ENCODE data around the gene VDAC1.
A peak's percentile ranks its signal among the peaks of the same experiment; 100 is the strongest.

Gene VDAC1

GRCh38 chr5:133970325-133970909 is 34.4 kb downstream of the VDAC1 start:
- no peaks in the 10 kb centered on the region for H3K9me3 ChIP-seq (replicated peaks in 1 of 11)
- TF ChIP-seq Cebpa-rat (IDR thresholded peaks at IDR 0.05): no peak
- peaks cover 41 to 56% (median 48%) of the 10 kb centered on the region in 11 experiments for H3K36me3 ChIP-seq
- H3K4me1 ChIP-seq: peaks cover 30 to 46% (median 37%) of the 10 kb centered on the region in 10 experiments
- peaks cover 0 to 33% (median 10%) of the 10 kb centered on the region in 11 experiments; a peak in 11 of 22 replicates for H4K20me1 ChIP-seq
- no peak overlapping the region for H3K4me3 ChIP-seq
- H3K9ac ChIP-seq: peak overlapping the region in 3 of 11 experiments; percentile 90 to 93 (median 93); a peak in 3 of 22 replicates
- peak overlapping the region in 4 of 11 experiments; percentile 0 to 89 (median 47); a peak in 3 of 22 replicates for H3K27ac ChIP-seq
- H3K4me2 ChIP-seq: peak overlapping the region; percentile 76 to 97 (median 85); a peak in 20 of 22 replicates
- no peaks in the 10 kb centered on the region for H3K27me3 ChIP-seq

- no peak for TF ChIP-seq Cebpa-rat (IDR thresholded peaks at IDR 0.05)
- Histone ChIP-seq H3K4me3 (peak overlapping the region; percentile 74 to 97 (median 92); a peak in 19 of 20 replicates), H3K4me1 (peaks cover 30 to 47% (median 38%) of the 10 kb centered on the region in 10 experiments), H3K9ac (peak overlapping the region; percentile 87 to 96 (median 92); a peak in 21 of 22 replicates), H3K9me3 (replicated peaks in 1 of 11) (no peaks in the 10 kb centered on the region), H3K4me2 (peak overlapping the region; percentile 76 to 97 (median 85)), H3K36me3 (peaks cover 35 to 56% (median 41%) of the 10 kb centered on the region in 11 experiments), H4K20me1 (peaks cover 0 to 36% (median 10%) of the 10 kb centered on the region in 11 experiments; a peak in 12 of 22 replicates), H3K27ac (peak overlapping the region; percentile 79 to 89 (median 87); a peak in 19 of 22 replicates), H3K27me3 (no peaks in the 10 kb centered on the region)
These were observed 35.0 kb downstream of the VDAC1 start for GRCh38 chr5:133969654-133970324.

GRCh38 chr5:133968204-133968980 is 36.4 kb downstream of the VDAC1 start, which contains the start of gene C5orf15:
C5orf15 (minus strand) TSS chr5:133968625; CDS start chr5:133968584, 41 bp downstream.
- H3K4me1 ChIP-seq: peaks cover 30 to 52% (median 40%) of the 10 kb centered on the region in 10 experiments
- peaks cover 0 to 41% (median 7%) of the 10 kb centered on the region in 11 experiments; a peak in 10 of 22 replicates for H4K20me1 ChIP-seq
- H3K27me3 ChIP-seq: no peaks in the 10 kb centered on the region
- peak within 1 kb of the TSS; percentile 74 to 97 (median 92) for H3K4me3 ChIP-seq
- no peak for TF ChIP-seq Cebpa-rat (IDR thresholded peaks at IDR 0.05)
- peak within 1 kb of the TSS; percentile 76 to 97 (median 93) for H3K4me2 ChIP-seq
- peaks cover 0 to 10% (median 6%) of the 10 kb centered on the region in 11 experiments; a peak in 7 of 22 replicates for H3K9me3 ChIP-seq (replicated peaks in 1 of 11)
- peaks cover 27 to 56% (median 36%) of the 10 kb centered on the region in 11 experiments for H3K36me3 ChIP-seq
- H3K9ac ChIP-seq: peak within 1 kb of the TSS; percentile 87 to 96 (median 92)
- H3K27ac ChIP-seq: peak within 1 kb of the TSS; percentile 79 to 89 (median 87)

GRCh38 chr5:133967698-133968203 is 37.0 kb downstream of the VDAC1 start:
- no peak for TF ChIP-seq Cebpa-rat (IDR thresholded peaks at IDR 0.05)
- H3K36me3 ChIP-seq: peaks cover 21 to 52% (median 30%) of the 10 kb centered on the region in 11 experiments
- H3K4me3 ChIP-seq: peak overlapping the region; percentile 74 to 97 (median 92)
- H3K27ac ChIP-seq: peak overlapping the region; percentile 79 to 89 (median 87)
- peak overlapping the region; percentile 76 to 97 (median 93) for H3K4me2 ChIP-seq
- H3K4me1 ChIP-seq: peaks cover 30 to 59% (median 44%) of the 10 kb centered on the region in 10 experiments
- H3K9me3 ChIP-seq (replicated peaks in 1 of 11): peaks cover 0 to 10% (median 6%) of the 10 kb centered on the region in 11 experiments; a peak in 7 of 22 replicates
- peaks cover 0 to 42% (median 13%) of the 10 kb centered on the region in 11 experiments; a peak in 11 of 22 replicates for H4K20me1 ChIP-seq
- H3K9ac ChIP-seq: peak overlapping the region; percentile 87 to 96 (median 92)
- H3K27me3 ChIP-seq: no peaks in the 10 kb centered on the region

- H3K27ac ChIP-seq: peak overlapping the region in 6 of 11 experiments; percentile 85 to 89 (median 87); a peak in 8 of 22 replicates
- H3K4me2 ChIP-seq: peak overlapping the region; percentile 76 to 97 (median 93)
- TF ChIP-seq Cebpa-rat (IDR thresholded peaks at IDR 0.05): no peak
- peaks cover 30 to 65% (median 48%) of the 10 kb centered on the region in 10 experiments for H3K4me1 ChIP-seq
- no peaks in the 10 kb centered on the region for H3K27me3 ChIP-seq
- H4K20me1 ChIP-seq: peaks cover 0 to 46% (median 14%) of the 10 kb centered on the region in 11 experiments; a peak in 11 of 22 replicates
- H3K4me3 ChIP-seq: peak overlapping the region; percentile 74 to 97 (median 92); a peak in 19 of 20 replicates
- peak overlapping the region; percentile 87 to 96 (median 92); a peak in 20 of 22 replicates for H3K9ac ChIP-seq
- peaks cover 0 to 10% (median 6%) of the 10 kb centered on the region in 11 experiments; a peak in 7 of 22 replicates for H3K9me3 ChIP-seq (replicated peaks in 1 of 11)
- H3K36me3 ChIP-seq: peaks cover 15 to 45% (median 24%) of the 10 kb centered on the region in 11 experiments; a peak in 20 of 22 replicates
These were observed 37.7 kb downstream of the VDAC1 start for GRCh38 chr5:133967124-133967523.

- 0 out of 22 replicates have a peak overlapping the region, but pooled peaks of 1 of the 11 experiments have one; percentile 8 for H3K4me2 ChIP-seq
These were observed 38.7 kb downstream of the VDAC1 start for GRCh38 chr5:133966090-133966489.

GRCh38 chr5:133963493-133964128 is 41.2 kb downstream of the VDAC1 start:
- no peak for TF ChIP-seq Cebpa-rat (IDR thresholded peaks at IDR 0.05)

More at GRCh38 chr5:133966090-133966489, 38.7 kb downstream of the VDAC1 start:
- Histone ChIP-seq H3K27ac (no peak overlapping the region), H3K4me3 (no peak overlapping the region), H3K9me3 (replicated peaks in 1 of 11) (peaks cover 0 to 10% (median 6%) of the 10 kb centered on the region in 11 experiments; a peak in 7 of 22 replicates), H3K9ac (0 out of 22 replicates have a peak overlapping the region, but pooled peaks of 1 of the 11 experiments have one; percentile 96), H4K20me1 (peaks cover 0 to 46% (median 10%) of the 10 kb centered on the region in 11 experiments; a peak in 12 of 22 replicates), H3K36me3 (peaks cover 7 to 35% (median 16%) of the 10 kb centered on the region in 11 experiments; a peak in 19 of 22 replicates), H3K27me3 (no peaks in the 10 kb centered on the region), H3K4me1 (peaks cover 30 to 63% (median 46%) of the 10 kb centered on the region in 10 experiments)
- TF ChIP-seq Cebpa-rat (IDR thresholded peaks at IDR 0.05): no peak

More at GRCh38 chr5:133963493-133964128, 41.2 kb downstream of the VDAC1 start:
- H3K27ac ChIP-seq: no peak overlapping the region
- peak overlapping the region in 5 of 11 experiments; percentile 3 to 35 (median 8); a peak in 5 of 22 replicates for H3K4me2 ChIP-seq
- H3K9ac ChIP-seq: no peak overlapping the region
- no peak overlapping the region for H3K4me3 ChIP-seq
- H4K20me1 ChIP-seq: peaks cover 0 to 46% (median 13%) of the 10 kb centered on the region in 11 experiments; a peak in 13 of 22 replicates
- no peaks in the 10 kb centered on the region for H3K27me3 ChIP-seq
- H3K4me1 ChIP-seq: peaks cover 14 to 54% (median 27%) of the 10 kb centered on the region in 10 experiments
- H3K36me3 ChIP-seq: peaks cover 18 to 53% (median 21%) of the 10 kb centered on the region in 11 experiments
- peaks cover 0 to 10% (median 6%) of the 10 kb centered on the region in 11 experiments; a peak in 7 of 22 replicates for H3K9me3 ChIP-seq (replicated peaks in 1 of 11)
